Stimulated activated CD8-positive, alpha-beta memory T cell treated with anti-CD3 and anti-CD28 coated beads, Interleukin-4, amount 100 ng/mL, for 24 hours (primary cell): Measurements from ENCODE around the gene CRTAP.
"Not testable (repeated sequence)": the region's sequence is repeated elsewhere in the genome, so short reads cannot be mapped to it uniquely, and the experiment has no call there.

Source experiments
- DNase-seq: peaks from one replicate; pipeline ENCODE4 v3.0.0-alpha.2; 2020; ENCODE audit warnings: low read depth

The CRTAP gene

DNA sequence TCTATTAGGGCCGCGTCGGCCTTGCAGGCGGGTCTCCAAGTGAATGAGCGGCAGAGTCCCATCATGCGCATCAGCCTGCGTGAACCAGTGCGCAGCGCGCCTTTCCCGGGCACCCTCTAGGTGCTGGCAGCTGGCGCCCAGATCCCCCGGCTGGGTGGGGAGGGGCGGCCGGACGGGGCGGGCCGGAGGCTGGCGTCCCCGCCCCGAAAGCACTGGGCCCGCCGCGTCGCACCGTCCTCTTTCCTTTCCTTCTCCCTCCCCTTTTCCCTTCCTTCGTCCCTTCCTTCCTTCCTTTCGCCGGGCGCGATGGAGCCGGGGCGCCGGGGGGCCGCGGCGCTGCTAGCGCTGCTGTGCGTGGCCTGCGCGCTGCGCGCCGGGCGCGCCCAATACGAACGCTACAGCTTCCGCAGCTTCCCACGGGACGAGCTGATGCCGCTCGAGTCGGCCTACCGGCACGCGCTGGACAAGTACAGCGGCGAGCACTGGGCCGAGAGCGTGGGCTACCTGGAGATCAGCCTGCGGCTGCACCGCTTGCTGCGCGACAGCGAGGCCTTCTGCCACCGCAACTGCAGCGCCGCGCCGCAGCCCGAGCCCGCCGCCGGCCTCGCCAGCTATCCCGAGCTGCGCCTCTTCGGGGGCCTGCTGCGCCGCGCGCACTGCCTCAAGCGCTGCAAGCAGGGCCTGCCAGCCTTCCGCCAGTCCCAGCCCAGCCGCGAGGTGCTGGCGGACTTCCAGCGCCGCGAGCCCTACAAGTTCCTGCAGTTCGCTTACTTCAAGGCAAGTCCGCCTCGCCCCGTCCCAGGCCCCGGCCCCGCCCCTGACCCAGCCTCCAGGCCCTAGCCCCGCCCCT lies at the start of gene CRTAP:
Gene CRTAP, plus strand, starts transcription at position 243 of the 850 bp plus-strand sequence. Its CDS starts 64 bp downstream, at position 307.
- peak; percentile 82 for DNase-seq

DNA sequence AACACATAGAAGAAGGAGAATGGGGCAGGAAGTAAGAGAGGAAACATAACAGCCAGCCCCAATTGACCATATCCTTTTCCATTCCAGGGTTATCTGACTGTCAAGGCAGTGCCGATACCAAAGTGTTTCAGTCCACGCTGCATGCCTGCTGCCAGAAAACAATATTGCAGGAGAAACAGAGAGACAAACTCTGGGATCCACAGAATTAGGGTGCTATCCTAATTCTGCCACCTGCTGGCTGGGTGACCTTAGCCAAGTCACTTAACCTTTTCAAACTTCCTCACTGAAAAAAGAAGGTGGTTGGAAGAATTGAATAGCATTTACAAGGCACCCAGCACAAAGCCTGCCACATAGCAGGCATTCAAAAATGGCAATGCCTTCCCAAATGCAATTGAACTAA lies 48.9 kb upstream of the CRTAP start:
- no peak for DNase-seq

DNA sequence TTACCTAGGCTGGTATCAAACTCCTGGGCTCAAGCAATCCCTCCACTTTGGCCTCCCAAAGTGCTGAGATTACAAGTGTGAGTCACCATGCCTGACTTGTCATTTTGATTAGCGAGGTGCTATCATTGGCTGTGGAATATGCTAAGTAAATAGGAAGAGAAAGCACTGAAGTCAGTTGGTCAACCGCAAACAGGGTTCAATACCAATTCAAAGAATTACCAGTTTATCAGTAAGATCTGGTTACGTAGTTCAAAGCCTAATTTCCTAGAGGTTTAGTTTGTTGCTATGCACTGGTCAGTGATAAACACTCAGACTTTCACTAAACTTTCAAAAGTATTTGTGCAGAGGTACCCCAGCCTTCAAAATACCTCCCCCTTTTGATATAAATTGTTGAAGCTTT lies 46.3 kb upstream of the CRTAP start:
- no peak for DNase-seq

DNA sequence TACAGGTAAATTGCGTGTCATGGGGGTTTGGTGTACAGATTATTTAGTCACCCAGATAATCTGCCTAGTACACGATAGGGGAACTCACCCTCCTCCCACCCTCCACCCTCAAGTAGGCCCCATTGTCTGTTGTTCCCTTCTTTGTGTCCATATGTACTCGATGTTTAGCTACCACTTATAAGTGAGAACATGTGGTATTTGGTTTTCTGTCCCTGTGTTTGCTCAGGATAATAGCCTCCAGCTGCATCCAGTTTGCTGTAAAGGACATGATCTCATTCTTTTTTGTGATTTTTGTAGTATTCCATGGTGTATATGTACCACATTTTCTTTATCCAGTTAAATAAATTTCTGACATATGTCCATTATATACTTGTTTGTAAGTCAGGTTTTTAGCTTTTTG lies 44.0 kb upstream of the CRTAP start:
- DNase-seq, result not testable (repeated sequence)

DNA sequence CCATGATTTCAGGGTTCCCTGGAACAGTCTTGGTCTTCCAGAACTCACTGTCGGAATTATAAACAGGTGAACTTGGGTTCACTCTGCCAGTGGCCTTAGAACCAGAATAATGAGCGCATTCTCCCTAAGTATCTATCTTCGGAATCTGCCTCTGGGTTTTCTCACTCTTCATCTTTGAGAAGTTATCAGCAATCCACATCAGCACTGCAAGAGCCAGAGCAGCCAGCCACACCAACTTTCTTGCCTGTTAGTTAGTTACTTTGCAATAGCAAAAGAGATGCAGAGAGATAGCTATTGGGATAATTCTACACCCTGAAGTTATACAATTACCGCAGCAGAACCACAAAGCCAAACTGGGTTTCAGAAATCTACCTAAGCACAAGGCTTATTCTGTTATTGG lies 42.6 kb upstream of the CRTAP start:
- no peak for DNase-seq

DNA sequence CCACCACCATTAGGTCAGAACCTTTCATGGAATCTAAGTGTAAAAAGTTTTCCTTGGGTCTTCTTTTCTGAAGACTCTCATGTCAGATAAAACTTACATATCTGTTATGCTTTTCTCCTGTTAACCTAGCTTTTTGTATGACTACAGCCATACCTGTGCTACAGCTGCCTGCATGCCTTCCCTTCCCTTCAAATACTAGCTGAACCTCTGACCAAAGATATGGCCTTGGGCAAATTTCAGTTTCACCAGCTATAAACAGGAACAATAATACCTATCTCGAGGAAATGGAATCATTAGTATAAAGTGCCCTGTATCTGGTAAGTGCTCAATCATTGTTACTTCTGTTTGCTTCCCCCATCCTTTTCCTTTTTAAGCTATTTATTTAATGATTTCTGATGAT lies 41.9 kb upstream of the CRTAP start:
- no peak for DNase-seq

DNA sequence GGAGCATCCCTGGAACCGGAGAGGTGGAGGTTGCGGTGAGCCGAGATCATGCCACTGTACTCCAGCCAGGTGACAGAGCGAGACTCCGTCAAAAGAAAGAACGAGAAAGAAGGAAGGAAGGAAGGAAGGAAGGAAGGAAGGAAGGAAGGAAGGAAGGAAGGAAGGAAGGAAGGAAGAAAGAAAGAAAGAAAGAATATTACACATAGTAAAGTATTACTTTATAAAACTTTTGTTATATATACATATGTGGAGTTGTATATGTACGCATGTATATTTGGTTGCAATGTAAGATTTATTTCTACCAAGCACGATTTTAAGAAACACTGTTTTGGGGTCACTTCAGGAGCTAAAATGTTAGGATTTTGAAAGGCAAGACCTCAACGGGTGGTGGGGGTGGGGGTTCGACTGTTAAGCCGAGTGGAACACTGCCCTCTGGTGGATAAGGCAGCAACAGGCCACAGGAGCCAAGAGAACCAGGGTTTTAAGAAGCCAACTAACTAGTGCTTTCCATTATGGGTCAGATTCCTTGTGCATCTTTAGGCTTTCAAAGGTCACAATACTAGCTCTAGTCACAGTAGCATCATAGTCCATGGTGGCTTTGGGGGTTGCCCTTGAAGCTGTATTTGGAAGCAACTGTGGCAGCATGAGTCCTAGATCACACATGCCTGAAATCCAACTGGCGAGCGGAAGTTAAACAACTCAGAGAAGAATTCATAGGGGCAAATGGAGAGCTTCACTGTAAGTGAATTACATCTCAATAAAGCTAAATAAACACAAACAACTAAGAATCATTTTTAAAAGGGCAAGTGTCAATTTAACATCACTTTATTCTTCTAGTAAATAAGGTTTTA lies 39.4 kb upstream of the CRTAP start:
- peak; percentile 56 for DNase-seq

DNA sequence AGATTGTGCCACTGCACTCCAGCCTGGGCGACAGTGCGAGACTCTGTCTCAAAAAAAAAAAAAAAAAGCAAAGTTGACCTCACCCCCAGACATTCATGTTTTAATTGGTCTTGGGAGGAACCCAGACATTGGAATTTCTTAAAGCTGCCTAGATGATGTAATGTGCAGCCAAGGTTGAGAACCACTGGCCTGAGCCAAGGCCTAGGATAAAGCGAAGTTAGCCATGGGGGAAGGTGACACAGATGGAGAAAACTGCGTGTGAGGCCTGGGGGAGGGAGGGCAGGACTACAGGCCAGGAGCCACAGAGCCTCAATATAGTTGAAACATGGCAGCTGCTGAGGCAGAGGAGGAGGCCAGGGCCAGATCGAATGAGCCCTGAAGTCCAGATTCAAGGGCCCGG lies 37.8 kb upstream of the CRTAP start:
- DNase-seq, result no peak

DNA sequence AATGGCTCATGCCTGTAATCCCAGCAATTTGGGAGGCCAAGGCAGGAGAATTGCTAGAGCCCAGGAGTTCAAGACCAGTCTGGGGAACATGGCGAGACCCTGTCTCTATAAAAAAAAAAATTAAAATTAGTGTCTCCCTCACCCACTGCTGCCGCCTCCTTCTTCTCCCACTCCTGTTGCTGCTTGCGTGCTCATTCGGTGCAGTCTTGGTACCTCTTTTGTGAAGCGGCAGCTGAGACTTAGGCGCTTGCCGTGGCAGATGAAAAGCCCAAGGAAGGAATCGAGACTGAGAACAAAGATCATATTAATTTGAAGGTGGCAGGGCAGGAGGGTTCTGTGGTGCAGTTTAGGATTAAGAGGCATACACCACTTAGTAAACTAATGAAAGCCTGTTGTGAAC lies 36.9 kb upstream of the CRTAP start:
- DNase-seq, result no peak

DNA sequence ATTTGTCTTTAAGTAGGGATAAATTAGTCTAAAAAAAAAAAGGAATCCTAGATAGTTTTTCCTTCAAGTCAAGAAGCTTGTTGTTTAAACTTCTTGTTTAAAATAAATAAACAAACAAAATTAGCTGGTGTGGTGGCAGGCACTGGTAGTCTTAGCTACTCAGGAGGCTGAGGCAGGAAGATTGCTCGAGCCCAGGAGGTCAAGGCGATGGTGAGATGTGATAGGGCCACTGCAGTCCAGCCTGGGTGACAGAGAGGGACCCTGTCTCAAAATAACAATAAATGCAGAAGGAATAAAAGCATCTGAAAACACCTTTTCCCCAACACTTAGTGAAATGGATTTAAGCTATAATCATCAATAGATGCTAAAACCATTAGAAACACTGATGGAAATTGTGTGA lies 35.8 kb upstream of the CRTAP start:
- no peak for DNase-seq

DNA sequence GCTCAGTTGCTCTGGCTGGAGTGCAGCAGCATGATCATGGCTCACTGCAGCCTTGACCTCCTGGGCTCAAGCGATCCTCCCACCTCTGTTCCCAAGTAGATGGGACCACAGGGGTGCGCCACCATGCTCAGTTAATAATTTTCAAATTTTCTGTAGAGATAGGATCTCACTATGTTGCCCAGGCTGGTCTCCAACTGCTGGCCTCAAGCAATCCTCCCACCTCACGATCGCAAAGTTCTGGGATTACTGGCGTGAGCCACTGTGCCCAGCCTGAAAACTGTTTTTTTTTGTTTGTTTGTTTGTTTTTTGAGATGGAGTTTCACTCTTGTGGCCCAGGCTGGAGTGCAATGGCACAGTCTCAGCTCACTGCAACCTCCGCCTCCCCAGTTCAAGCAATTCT lies 34.0 kb upstream of the CRTAP start:
- DNase-seq, result not testable (repeated sequence)

DNA sequence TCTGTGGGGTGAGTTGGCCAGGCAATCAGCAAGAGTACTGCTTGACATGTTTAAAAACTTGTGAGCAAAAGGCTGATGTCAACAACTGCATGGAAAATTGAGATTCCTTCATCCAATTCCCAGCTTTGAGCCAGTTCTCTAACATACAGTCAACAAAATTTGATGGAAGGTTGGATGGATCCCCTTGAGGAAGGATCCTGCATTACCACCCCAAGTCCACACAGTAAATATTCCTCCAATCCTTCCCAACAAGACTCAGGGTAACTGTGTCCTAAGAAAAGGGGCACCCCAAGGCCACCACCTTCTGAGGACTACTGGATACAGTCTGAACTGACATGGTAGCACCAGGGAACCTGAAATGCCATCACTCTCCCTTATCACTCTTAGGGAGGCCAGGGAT lies 32.0 kb upstream of the CRTAP start:
- no peak for DNase-seq

DNA sequence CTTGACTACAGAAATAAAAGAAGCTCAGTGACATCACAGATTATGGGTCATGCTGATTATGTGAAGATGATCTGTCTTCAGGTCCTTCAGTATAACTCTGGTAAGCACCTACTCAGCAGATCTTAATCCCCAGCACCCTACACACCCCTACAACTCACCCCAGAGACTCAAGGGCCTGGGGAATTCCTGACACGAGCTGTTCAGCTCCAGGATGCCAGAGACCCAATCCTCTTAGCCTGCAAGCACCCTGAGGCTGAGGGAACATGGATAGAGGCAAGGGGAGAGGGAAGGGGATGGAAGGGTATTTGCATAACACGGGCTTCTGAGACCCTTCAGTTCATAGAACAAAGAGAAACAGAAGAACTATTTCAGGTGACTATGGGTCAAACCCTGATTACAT lies 29.9 kb upstream of the CRTAP start:
- DNase-seq, result no peak

DNA sequence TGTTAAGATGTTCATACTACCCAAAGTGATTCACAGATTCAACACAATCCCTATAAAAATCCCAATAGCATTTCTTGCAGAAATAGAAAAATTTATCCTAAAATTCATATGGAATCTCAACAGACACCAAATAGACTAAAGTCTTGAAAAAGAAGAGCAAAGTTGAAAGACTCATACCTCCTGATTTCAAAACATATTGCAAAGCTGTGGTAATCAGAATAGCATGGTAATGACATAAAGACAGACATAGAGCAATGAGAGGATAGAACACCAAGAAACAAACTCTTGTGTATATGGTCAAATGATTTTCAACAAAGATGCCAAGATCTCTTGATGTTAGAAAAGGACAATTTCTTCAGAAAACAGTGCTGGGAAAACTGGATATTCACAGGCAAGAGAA lies 25.1 kb upstream of the CRTAP start:
- no peak for DNase-seq

DNA sequence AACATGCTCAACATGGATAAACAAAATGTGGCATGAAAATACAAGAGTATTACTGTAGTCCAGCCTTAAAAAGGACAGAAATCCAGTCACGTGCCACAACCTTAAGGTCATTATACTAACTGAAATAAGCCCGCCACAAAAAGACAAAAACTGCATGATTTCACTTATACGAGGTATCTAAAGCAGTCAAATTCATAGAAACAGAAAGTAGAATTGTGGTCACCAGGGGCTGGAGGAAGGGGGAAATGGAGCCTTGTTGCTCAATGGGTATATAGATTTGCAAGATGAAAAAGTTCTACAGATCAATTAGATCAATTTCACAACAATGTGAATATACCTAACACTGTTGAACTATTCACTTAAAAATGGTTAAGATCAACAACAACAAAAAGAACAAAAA lies 24.3 kb upstream of the CRTAP start:
- no peak for DNase-seq

DNA sequence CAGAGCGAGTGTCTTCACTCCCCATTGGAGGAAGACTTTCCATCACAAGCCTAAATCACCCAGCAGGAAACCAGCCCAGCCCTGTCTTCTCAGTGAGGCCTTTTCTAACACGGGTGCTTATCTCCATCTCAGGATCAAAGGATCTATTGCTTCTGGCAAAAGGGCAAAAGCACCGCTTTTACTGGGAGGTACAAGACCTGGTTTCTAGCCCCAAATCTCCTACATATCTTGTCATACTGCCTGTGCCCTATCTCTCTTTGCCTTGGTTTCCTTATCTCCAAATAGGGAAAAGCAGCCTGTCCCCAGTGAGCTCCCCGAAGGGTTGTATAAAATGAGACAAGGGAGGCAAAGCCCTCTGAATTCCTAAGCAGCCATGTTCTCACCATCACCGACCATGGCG lies 22.1 kb upstream of the CRTAP start:
- DNase-seq, result no peak

DNA sequence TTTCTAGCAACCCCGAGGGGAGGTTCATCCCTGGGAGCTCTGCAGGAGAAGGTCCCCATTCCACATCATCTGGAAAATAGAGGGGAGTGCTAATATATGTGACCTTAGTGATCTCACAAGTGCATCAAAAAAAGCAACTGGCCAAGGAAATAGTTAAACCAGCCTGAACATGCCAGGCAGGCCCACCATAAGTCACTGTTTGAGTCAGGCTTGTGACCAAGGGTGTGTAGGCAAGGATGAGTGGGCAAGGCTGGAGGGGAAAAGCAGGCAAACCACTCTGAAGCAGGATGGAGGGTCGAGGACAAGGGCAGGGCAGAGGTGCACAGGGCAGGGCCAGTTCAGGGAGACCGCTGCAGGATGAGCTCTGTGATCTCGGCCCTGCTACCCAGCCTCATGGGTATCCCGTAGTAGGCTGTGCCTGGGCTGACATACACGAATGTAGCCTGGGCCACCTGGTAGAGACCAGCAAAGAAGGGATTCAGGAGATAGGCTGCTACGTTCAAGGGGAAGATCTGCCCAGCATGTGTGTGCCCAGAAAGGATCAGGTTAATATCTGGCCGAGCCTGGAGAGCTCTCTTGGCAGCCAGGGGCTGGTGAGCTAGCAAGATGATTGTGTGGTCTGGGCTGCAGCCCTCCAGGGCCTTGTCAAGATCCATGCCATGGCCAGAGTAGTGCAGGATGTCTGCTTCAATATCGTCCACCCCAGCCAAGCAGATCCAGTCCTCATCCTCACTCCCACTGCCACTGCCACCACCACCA lies 21.1 kb upstream of the CRTAP start:
- DNase-seq, result no peak

DNA sequence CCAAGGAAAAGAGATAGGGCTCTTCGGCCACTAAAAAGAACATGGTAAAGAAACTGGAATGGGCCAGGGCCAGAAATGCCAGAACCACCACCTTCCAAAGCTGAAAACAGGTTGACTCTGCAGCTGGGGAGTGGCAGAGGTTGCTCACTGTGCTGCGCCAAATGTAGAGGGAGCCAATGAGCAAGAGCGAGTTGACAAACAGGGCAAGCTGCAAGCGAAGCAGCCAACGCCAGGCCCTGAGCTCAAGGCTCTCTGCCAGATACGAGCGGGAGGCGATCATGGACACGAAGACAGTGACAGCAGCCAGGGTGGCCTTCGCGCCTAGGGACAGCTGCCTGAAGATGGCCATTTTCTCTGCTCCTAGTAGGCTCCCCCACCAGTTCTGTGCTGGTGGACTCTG lies 20.0 kb upstream of the CRTAP start:
- no peak for DNase-seq

DNA sequence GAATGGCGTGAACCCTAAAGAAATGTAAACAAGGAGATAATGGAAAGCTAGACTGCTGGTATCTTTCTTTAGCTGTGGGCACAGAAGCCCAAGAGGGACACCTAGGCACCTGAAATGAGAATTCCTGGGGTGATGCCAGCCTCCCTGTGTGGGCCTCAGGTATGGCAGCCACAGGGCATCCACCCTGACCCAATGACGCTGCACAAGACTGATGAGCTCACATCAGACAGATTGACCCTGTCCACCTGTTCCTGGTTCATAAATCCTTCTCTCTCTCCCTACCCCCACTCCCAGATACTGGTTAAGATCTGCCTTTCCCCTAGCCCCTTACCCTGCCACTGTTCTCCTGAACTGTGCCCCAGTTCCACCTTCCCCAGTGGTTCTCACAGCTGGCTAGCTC lies 18.4 kb upstream of the CRTAP start:
- DNase-seq, result no peak

DNA sequence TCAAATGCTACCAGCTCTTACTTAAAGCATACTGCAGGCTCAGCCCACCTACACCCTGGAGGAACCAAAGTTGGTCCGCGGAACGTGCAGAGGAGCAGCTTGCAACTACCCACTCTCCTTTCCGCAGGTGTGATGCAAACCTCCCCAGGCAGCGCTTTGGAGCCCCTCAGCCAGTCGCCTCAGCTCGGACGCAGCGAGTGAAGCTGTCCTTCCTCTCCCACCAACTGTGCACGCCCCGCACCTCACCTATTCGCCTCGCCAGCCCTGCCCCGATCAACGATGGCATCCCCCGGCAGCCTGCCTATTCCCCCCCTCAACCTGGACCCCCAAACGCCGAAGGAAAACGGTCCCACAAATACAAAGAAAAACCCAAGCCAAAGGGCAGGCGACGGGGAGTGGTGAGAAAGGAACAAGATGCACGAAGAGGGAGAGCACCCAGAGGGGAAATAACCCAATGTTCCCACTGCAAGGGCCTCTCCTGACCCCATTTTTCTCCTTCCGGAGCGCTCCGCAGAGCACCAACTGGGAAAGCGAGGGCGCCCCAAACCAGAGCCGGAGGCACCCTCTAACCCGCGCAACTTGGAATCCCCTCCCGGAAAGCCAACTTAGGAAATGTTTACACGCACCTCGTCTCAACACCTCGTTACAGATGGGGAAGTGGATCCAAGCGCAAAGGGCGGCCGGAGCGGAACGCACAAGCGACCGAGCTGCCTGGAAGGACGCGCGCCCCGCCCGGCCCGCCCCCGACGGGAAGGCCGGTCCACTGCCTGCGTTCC lies 17.5 kb upstream of the CRTAP start:
- DNase-seq, result peak; percentile 15

DNA sequence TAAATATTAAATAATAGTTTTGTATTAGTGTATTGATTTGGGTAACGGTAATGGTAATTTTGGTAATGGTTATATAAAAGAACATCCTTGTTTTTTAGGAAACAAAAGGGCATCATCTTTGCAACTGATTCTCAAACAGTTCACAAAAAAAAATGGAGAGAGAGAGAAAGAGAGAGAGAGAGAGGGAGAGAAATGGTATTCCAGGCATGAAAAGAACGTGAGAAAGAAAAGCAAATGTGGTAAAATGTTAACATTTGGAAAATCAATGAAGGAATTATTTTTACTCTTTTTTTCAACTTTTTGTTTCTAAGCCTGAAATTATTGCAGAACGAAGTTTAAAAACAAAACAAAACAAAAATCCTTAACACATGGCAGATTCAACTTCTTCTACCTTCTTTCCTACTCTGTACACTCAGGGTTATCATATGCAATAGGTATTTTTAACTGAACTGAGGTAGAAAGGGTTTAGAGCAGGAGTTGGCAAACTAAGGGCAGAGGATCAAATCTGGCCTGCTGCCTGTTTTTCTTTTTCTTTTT lies 14.6 kb upstream of the CRTAP start:
- no peak for DNase-seq

DNA sequence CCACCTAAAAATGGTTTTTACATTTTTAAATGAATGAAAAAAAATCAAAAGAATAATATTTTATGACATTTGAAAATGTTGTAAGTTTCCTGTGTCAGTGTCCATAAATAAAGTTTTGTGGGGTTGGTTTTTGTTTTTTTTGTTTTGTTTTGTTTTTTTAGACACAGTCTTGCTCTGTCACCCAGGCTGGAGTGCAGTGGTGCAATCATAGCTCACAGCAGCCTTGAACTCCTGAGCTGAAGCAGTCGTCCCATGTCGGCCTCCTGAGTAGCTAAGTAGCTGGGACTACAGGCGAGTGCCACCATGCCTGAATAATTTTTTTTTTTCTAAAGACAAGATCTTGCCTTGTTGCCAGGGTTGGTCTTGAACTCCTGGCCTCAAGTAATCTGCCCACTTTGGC lies 14.1 kb upstream of the CRTAP start:
- no peak for DNase-seq
